Activated CD8-positive, alpha-beta memory T cell treated with anti-CD3 and anti-CD28 coated beads for 24 hours (primary cell): ENCODE results near the gene CCDC178.

Experiments used
- DNase-seq: peaks from one replicate; pipeline ENCODE4 v3.0.0-alpha.2; 2020

Gene CCDC178

GRCh38 chr18:33115917-33116316 is 324.6 kb downstream of the CCDC178 start:
- no peak for DNase-seq

GRCh38 chr18:33115476-33115875 is 325.0 kb downstream of the CCDC178 start:
- no peak for DNase-seq

GRCh38 chr18:33114749-33115148 is 325.8 kb downstream of the CCDC178 start:
- DNase-seq = no peak

GRCh38 chr18:33113416-33113815 is 327.1 kb downstream of the CCDC178 start:
- no peak for DNase-seq

GRCh38 chr18:33107511-33107910 is 333.0 kb downstream of the CCDC178 start:
- no peak for DNase-seq

GRCh38 chr18:33101316-33101715 is 339.2 kb downstream of the CCDC178 start:
- no peak for DNase-seq

- no peak for DNase-seq
Observed at GRCh38 chr18:33099626-33100025, 340.9 kb downstream of the CCDC178 start.

- no peak for DNase-seq
Observed at GRCh38 chr18:33097126-33097525, 343.4 kb downstream of the CCDC178 start.

- DNase-seq = no peak
Observed at GRCh38 chr18:33090461-33090860, 350.1 kb downstream of the CCDC178 start.

- DNase-seq = no peak
Observed at GRCh38 chr18:33076601-33077000, 363.9 kb downstream of the CCDC178 start.

- DNase-seq = no peak
Observed at GRCh38 chr18:33074125-33074524, 366.4 kb downstream of the CCDC178 start.

GRCh38 chr18:33062834-33063364 is 377.6 kb downstream of the CCDC178 start:
- DNase-seq = no peak

- DNase-seq = no peak
Observed at GRCh38 chr18:33052886-33053285, 387.6 kb downstream of the CCDC178 start.

GRCh38 chr18:33051407-33051806 is 389.1 kb downstream of the CCDC178 start:
- no peak for DNase-seq

GRCh38 chr18:33040213-33040612 is 400.3 kb downstream of the CCDC178 start:
- DNase-seq = no peak

- DNase-seq = no peak
Observed at GRCh38 chr18:33034945-33035344, 405.6 kb downstream of the CCDC178 start.

GRCh38 chr18:33034212-33034611 is 406.3 kb downstream of the CCDC178 start:
- no peak for DNase-seq

GRCh38 chr18:33022370-33022769 is 418.2 kb downstream of the CCDC178 start:
- no peak for DNase-seq

GRCh38 chr18:33020877-33021276 is 419.6 kb downstream of the CCDC178 start:
- no peak for DNase-seq

GRCh38 chr18:33014060-33014796 is 426.3 kb downstream of the CCDC178 start:
- no peak for DNase-seq

- no peak for DNase-seq
Observed at GRCh38 chr18:33010149-33010548, 430.4 kb downstream of the CCDC178 start.

GRCh38 chr18:32998921-32999320 is 441.6 kb downstream of the CCDC178 start:
- no peak for DNase-seq

GRCh38 chr18:32998285-32998684 is 442.2 kb downstream of the CCDC178 start:
- DNase-seq = no peak

GRCh38 chr18:32983721-32984120 is 456.8 kb downstream of the CCDC178 start:
- no peak for DNase-seq

GRCh38 chr18:32980896-32981295 is 459.6 kb downstream of the CCDC178 start:
- no peak for DNase-seq
